Activated CD8-positive, alpha-beta T cell treated with anti-CD3 and anti-CD28 coated beads for 36 hours (primary cell): ENCODE results near the gene SLC25A25. TPM values are rescaled to one million over a fixed set of nuclear protein-coding genes. Genes with fewer than 3 reads are reported as not detected.
"Not testable (repeated sequence)": the region's sequence is repeated elsewhere in the genome, so short reads cannot be mapped to it uniquely, and the experiment has no call there.

ENCODE experiments used
- ATAC-seq: fragments of 200-7000 bp; cut with Tn5 transposase; one replicate; pipeline ENCODE4 v1.10.0; 2021; ENCODE audit warnings: mild to moderate bottlenecking, moderate library complexity
- CTCF ChIA-PET: fragments of 350-600 bp; sonication (Branson Sonifier 250); formaldehyde crosslinking; loops from one replicate; lab custom pipeline; 2021; ENCODE audit warnings: antibody characterized with exemption; lab: Charles Lee
- POLR2A ChIA-PET: fragments of 350-600 bp; sonication (Branson Sonifier 250); formaldehyde crosslinking; loops from one replicate; lab custom pipeline; 2021; ENCODE audit warnings: antibody characterized with exemption; lab: Charles Lee
- DNase-seq: peaks from one replicate; pipeline ENCODE4 v3.0.0-alpha.2; 2020
- H3K27ac Mint-ChIP-seq: one replicate; pipeline ENCODE4 v1.8.0; 2021; ENCODE audit warnings: mild to moderate bottlenecking, mixed read lengths
- H3K27me3 Mint-ChIP-seq: one replicate; pipeline ENCODE4 v1.8.0; 2021; ENCODE audit warnings: mixed read lengths
- H3K36me3 Mint-ChIP-seq: one replicate; pipeline ENCODE4 v1.8.0; 2021; ENCODE audit warnings: low read depth, mixed read lengths
- H3K4me1 Mint-ChIP-seq: one replicate; pipeline ENCODE4 v1.8.0; 2021; ENCODE audit warnings: low read depth, mixed read lengths
- H3K4me3 Mint-ChIP-seq: one replicate; pipeline ENCODE4 v1.8.0; 2021; ENCODE audit warnings: mild to moderate bottlenecking, moderate library complexity, mixed read lengths
- H3K9me3 Mint-ChIP-seq: one replicate; pipeline ENCODE4 v1.8.0; 2021; ENCODE audit warnings: mixed read lengths
- intact Hi-C: fragments of 100-400 bp; cut with micrococcal nuclease; formaldehyde crosslinking; loops from one replicate; pipeline ENCODE4 v1.10.0; 2022
- total RNA-seq, 2 experiments: library from RNA; stranded (reverse); gene quantifications; one replicate each; pipeline ENCODE4 v1.2.3, GENCODE V29; 2021
- TF ChIP-seq, protein P1 (sequence below): fragments of 200-600 bp; IDR thresholded peaks from one replicate; pipeline ENCODE4 v1.8.0; 2022; ENCODE audit warnings: antibody characterized with exemption, mild to moderate bottlenecking

SLC25A25 gene
- total RNA-seq, 2 experiments from 2014 or later: 12.9 to 14.6 TPM

- POLR2A ChIA-PET: interaction anchor here (1.2 kb wide), 1 partner anchor 20 kb away, joined by 3 read pairs; no protein-coding TSS in a partner anchor
- Mint-ChIP-seq H3K4me3 (no peak overlapping the region), H3K36me3 (no peaks in the 10 kb centered on the region), H3K9me3 (no peaks in the 10 kb centered on the region), H3K27ac (no peak overlapping the region), H3K27me3 (no peaks in the 10 kb centered on the region), H3K4me1 (peaks cover 7% of the 10 kb centered on the region)
- ATAC-seq: no peak
- DNase-seq: no peak
- intact Hi-C loops: no loop called here
- CTCF ChIA-PET: interaction anchor here (4.7 kb wide), 1 partner anchor 99 kb away, joined by 24 read pairs; no protein-coding TSS in a partner anchor
- TF ChIP-seq, protein P1, sequence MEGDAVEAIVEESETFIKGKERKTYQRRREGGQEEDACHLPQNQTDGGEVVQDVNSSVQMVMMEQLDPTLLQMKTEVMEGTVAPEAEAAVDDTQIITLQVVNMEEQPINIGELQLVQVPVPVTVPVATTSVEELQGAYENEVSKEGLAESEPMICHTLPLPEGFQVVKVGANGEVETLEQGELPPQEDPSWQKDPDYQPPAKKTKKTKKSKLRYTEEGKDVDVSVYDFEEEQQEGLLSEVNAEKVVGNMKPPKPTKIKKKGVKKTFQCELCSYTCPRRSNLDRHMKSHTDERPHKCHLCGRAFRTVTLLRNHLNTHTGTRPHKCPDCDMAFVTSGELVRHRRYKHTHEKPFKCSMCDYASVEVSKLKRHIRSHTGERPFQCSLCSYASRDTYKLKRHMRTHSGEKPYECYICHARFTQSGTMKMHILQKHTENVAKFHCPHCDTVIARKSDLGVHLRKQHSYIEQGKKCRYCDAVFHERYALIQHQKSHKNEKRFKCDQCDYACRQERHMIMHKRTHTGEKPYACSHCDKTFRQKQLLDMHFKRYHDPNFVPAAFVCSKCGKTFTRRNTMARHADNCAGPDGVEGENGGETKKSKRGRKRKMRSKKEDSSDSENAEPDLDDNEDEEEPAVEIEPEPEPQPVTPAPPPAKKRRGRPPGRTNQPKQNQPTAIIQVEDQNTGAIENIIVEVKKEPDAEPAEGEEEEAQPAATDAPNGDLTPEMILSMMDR: no peak
These were observed 26.0 kb upstream of the SLC25A25 start for GRCh38 chr9:128042043-128042442.

DNA sequence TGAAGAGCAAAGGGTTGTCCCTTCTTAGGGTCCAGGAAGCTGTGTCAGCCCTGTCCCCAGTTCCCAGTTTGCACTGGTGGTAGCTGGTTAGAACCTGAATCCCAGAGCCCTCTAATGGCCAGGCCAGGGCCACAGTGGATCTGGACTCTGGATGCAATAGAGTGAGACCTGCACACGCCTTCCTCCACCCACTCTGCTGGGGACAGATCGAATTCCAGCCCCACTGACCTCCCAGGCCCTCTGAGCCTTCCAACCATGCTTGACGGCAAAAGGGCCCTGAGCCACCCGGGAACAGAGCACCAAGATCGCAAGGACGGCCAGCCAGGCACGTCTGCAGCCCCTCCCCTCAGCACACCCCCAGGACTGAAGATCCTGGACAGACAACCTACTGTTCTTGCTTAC lies 24.6 kb upstream of the SLC25A25 start:
- DNase-seq: no peak
- ChIA-PET CTCF (interaction anchor here (0.8 to 4.7 kb wide), 7 partner anchors 9 to 122 kb away, joined by 3 to 24 read pairs (median 3); no protein-coding TSS in a partner anchor), POLR2A (no interaction called here)
- no peak for ATAC-seq
- Mint-ChIP-seq H3K4me3 (no peak overlapping the region), H3K9me3 (no peaks in the 10 kb centered on the region), H3K4me1 (peaks cover 7% of the 10 kb centered on the region), H3K27ac (no peak overlapping the region), H3K36me3 (no peaks in the 10 kb centered on the region), H3K27me3 (no peaks in the 10 kb centered on the region)
- TF ChIP-seq, protein P1: no peak
- intact Hi-C loops: no loop called here

GRCh38 chr9:128045409-128045808 lies 22.6 kb upstream of the SLC25A25 start:
- POLR2A ChIA-PET: interaction anchor here (1.1 to 1.3 kb wide), 2 partner anchors 19 to 90 kb away, joined by 3 read pairs; no protein-coding TSS in a partner anchor
- H3K27ac Mint-ChIP-seq, DNase-seq: not testable (repeated sequence)

DNA sequence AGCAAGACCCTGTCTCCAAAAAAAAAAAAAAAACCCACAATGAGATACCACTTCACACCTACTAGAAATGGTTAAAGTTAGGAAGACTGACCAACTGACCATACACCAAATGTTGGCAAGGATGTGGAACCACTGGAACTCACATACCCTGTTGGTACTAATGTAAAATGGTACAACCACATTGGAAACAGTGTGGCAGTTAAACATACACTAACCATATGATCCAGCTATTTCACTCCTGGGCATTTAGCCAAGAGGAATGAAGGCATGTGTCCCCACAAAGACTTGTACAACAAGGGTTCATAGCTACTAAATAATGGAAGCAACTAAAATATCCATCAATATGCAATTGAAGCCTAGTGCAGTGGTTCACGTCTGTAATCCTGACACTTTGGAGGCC lies 22.2 kb upstream of the SLC25A25 start:
- POLR2A ChIA-PET: interaction anchor here (1.1 kb wide), 1 partner anchor 90 kb away, joined by 3 read pairs; no protein-coding TSS in a partner anchor
- Mint-ChIP-seq H3K27me3 (no peaks in the 10 kb centered on the region), H3K27ac (no peak overlapping the region), H3K4me1 (peaks cover 8% of the 10 kb centered on the region), H3K36me3 (no peaks in the 10 kb centered on the region), H3K4me3 (no peak overlapping the region), H3K9me3 (no peaks in the 10 kb centered on the region)
- DNase-seq (no peak), ATAC-seq (no peak)
- CTCF ChIA-PET: interaction anchor here (2.8 to 5.5 kb wide), 2 partner anchors 11 to 72 kb away, joined by 9 to 31 read pairs; no protein-coding TSS in a partner anchor
- TF ChIP-seq, protein P1: no peak
- intact Hi-C loops: no loop called here

More at GRCh38 chr9:128045409-128045808, 22.6 kb upstream of the SLC25A25 start:
- H3K27me3 Mint-ChIP-seq, ATAC-seq, H3K4me1 Mint-ChIP-seq, H3K4me3 Mint-ChIP-seq, H3K9me3 Mint-ChIP-seq, intact Hi-C loops, H3K36me3 Mint-ChIP-seq: not testable (repeated sequence)
- CTCF ChIA-PET: interaction anchor here (4.7 to 5.5 kb wide), 2 partner anchors 10 to 102 kb away, joined by 24 to 31 read pairs; no protein-coding TSS in a partner anchor

GRCh38 chr9:128047231-128047630 lies 20.8 kb upstream of the SLC25A25 start:
- TF ChIP-seq, protein P1: no peak
- H3K9me3 Mint-ChIP-seq: no peaks in the 10 kb centered on the region
- ChIA-PET POLR2A (interaction anchor here (1.2 to 1.6 kb wide), 3 partner anchors 12 to 19 kb away, joined by 3 to 4 read pairs (median 3); no protein-coding TSS in a partner anchor), CTCF (interaction anchor here (2.8 to 5.5 kb wide), 3 partner anchors 12 to 104 kb away, joined by 9 to 31 read pairs (median 12); no protein-coding TSS in a partner anchor)
- intact Hi-C loops: no loop called here
- ATAC-seq (no peak), DNase-seq (no peak)
- H3K4me3 Mint-ChIP-seq: no peak overlapping the region
- H3K27me3 Mint-ChIP-seq: no peaks in the 10 kb centered on the region
- H3K27ac Mint-ChIP-seq: no peak overlapping the region
- no peaks in the 10 kb centered on the region for H3K36me3 Mint-ChIP-seq
- peaks cover 2% of the 10 kb centered on the region for H3K4me1 Mint-ChIP-seq
